GM12878 (cell line): ENCODE data around the gene IL32.
"Not testable (repeated sequence)": the region's sequence is repeated elsewhere in the genome, so short reads cannot be mapped to it uniquely, and the experiment has no call there.

Source experiments
- CEBPB ChIP-seq, 2 experiments: fragments of 150-350 bp in 1 of 2; IDR thresholded peaks; 2 replicates each; pipeline ENCODE4 v1.6.1; 2012 to 2014; ENCODE audit warnings: low read depth in 2 of 2, low read length in 2 of 2, borderline replicate concordance in 1 of 2, inconsistent platforms in 1 of 2
- CREB1 ChIP-seq: IDR thresholded peaks from 2 replicates; pipeline ENCODE4 v1.6.1; 2012; ENCODE audit warnings: low read depth, mild to moderate bottlenecking, inconsistent platforms

DNA sequence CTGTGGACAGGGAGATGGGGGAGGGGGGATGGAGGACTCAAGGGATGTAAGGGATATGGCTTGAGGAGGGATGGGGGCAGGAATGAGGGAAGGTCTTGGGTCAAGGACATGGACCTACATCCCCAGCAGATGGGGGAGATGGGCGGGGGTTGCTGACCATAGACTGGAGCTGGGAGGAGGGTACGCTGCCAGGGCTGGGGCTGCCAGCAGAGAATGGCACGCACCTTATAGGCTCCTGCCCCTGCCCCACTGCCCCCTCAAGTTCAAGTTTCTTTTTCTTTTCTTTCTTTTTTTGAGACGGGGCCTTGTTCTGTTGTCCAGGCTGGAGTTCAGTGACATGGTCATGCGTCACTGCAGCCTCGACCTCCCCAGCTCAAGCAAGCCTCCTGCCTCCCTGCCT, 10.5 kb downstream of the IL32 start:
- not testable (repeated sequence) for TF ChIP-seq CEBPB (IDR thresholded peaks at IDR 0.05; ENCODE audit: borderline replicate concordance in 1 of 2, low read depth in 2 of 2, low read length in 2 of 2); CREB1
